DND-41 (cell line): Measurements from ENCODE around the gene MEMO1.

Source experiments
- EZH2 ChIP-seq: IDR thresholded peaks from 3 replicates; pipeline ENCODE4 v1.6.1; 2012; ENCODE audit warnings: borderline replicate concordance, low read depth, mild to moderate bottlenecking, moderate library complexity, low read length, inconsistent platforms; ENCODE audit not compliant: severe bottlenecking
- TF ChIP-seq, protein P1 (sequence below): IDR thresholded peaks from 2 replicates; pipeline ENCODE4 v1.5.1; 2012; ENCODE audit warnings: borderline replicate concordance, low read length, moderate library complexity, mild to moderate bottlenecking; ENCODE audit not compliant: poor library complexity, severe bottlenecking; ENCODE audit errors: extremely low read depth

DNA sequence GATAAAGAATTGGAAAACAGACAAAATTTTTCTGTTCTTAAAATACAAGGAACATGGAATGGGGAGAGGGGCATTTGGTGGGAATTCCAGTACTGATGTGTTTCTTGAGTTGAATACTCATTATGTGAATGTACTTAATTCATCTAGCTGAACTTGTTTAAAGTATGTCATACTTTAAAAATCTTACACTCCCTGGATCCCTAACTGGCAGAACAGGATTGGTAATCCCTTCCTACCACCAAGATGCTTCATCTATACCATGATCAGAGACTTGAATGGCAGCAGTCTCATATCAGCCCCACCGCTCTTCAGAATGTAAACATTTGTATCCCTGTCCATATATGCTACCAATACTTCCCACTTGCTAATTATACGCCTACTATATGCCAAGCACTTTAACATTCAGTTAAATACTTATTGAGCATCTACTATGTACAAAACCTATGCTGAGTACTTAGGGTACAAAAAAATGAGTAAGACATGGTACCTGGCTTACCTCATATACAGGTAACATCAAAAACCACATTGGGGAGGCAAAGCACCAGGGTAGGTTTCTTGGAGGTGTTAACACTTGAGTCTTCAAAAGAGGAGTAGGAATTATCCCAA, 5.3 kb downstream of the MEMO1 start:
- TF ChIP-seq EZH2: no peak
- TF ChIP-seq, protein P1, sequence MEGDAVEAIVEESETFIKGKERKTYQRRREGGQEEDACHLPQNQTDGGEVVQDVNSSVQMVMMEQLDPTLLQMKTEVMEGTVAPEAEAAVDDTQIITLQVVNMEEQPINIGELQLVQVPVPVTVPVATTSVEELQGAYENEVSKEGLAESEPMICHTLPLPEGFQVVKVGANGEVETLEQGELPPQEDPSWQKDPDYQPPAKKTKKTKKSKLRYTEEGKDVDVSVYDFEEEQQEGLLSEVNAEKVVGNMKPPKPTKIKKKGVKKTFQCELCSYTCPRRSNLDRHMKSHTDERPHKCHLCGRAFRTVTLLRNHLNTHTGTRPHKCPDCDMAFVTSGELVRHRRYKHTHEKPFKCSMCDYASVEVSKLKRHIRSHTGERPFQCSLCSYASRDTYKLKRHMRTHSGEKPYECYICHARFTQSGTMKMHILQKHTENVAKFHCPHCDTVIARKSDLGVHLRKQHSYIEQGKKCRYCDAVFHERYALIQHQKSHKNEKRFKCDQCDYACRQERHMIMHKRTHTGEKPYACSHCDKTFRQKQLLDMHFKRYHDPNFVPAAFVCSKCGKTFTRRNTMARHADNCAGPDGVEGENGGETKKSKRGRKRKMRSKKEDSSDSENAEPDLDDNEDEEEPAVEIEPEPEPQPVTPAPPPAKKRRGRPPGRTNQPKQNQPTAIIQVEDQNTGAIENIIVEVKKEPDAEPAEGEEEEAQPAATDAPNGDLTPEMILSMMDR: no peak
